PC-3 (cell line): ENCODE results near the gene SERPINB6.

ENCODE experiments used
- EZH2 ChIP-seq: fragments of 300-600 bp; sonication (generic); IDR thresholded peaks from one replicate; pipeline ENCODE4 v1.6.1; 2017; ENCODE audit warnings: antibody characterized with exemption, mild to moderate bottlenecking, low read length; ENCODE audit not compliant: unreplicated experiment
- TF ChIP-seq, protein P1 (sequence below): fragments of 300-600 bp; sonication (generic); conservative IDR thresholded peaks from 2 replicates; pipeline ENCODE4 v1.5.1; 2017; ENCODE audit warnings: antibody characterized with exemption, low read depth, mild to moderate bottlenecking, low read length

DNA sequence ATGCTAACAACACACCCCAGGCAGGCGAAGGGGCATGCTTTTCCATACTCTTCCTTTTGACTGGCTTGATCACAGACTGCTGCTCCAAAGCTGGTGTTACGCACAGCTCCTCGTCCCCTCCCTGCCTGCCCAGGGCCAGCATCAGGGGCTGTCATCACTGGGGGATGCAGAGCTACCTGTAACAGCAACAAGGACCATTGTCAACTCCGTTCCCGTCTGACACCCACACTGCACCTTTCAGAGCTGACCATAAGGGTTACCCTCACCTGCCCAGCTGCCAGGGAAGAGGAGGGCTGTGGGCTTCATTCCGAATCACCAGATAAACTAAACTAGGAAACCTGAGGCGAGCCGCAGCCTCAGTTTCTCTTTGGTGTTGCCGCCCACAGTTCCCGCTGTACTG lies 43.8 kb upstream of the SERPINB6 start:
- TF ChIP-seq, protein P1, sequence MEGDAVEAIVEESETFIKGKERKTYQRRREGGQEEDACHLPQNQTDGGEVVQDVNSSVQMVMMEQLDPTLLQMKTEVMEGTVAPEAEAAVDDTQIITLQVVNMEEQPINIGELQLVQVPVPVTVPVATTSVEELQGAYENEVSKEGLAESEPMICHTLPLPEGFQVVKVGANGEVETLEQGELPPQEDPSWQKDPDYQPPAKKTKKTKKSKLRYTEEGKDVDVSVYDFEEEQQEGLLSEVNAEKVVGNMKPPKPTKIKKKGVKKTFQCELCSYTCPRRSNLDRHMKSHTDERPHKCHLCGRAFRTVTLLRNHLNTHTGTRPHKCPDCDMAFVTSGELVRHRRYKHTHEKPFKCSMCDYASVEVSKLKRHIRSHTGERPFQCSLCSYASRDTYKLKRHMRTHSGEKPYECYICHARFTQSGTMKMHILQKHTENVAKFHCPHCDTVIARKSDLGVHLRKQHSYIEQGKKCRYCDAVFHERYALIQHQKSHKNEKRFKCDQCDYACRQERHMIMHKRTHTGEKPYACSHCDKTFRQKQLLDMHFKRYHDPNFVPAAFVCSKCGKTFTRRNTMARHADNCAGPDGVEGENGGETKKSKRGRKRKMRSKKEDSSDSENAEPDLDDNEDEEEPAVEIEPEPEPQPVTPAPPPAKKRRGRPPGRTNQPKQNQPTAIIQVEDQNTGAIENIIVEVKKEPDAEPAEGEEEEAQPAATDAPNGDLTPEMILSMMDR, result no peak
- TF ChIP-seq EZH2, result no peak
